Keratinocyte (primary cell): ENCODE data around the gene NTRK1. TPM values are rescaled to one million over a fixed set of nuclear protein-coding genes. Genes with fewer than 3 reads are reported as not detected.

Source experiments
- DNase-seq: peaks from one replicate; pipeline ENCODE4 v3.0.0-alpha.2; 2011; ENCODE audit warnings: low read depth, missing footprints, low spot score
- FAIRE-seq: peaks from 2 replicates; lab custom pipeline; 2011; peaks lifted over from hg19 to GRCh38; lab: Jason Lieb, UNC
- H2AFZ ChIP-seq: 2 replicates; pipeline ENCODE4 v1.6.0; 2012; ENCODE audit warnings: low read length, control low read depth, inconsistent platforms; ENCODE audit not compliant: control insufficient read depth
- H3K27ac ChIP-seq: 2 replicates; pipeline ENCODE4 v1.5.1; 2011; ENCODE audit warnings: low read length; ENCODE audit not compliant: control insufficient read depth, insufficient read depth
- H3K27me3 ChIP-seq: 3 replicates; pipeline ENCODE4 v1.6.0; 2011; ENCODE audit warnings: low read length; ENCODE audit not compliant: control insufficient read depth, insufficient read depth; ENCODE audit errors: extremely low read depth
- H3K36me3 ChIP-seq, 2 experiments: 2 replicates in 1 of 2; 3 replicates in 1 of 2; pipeline ENCODE4 v1.5.1; 2011; ENCODE audit warnings: low read length in 2 of 2, mild to moderate bottlenecking in 1 of 2; ENCODE audit not compliant: control insufficient read depth in 2 of 2, insufficient read depth in 2 of 2; ENCODE audit errors: extremely low read depth in 1 of 2
- H3K4me1 ChIP-seq: 3 replicates; pipeline ENCODE4 v1.5.1; 2011; ENCODE audit warnings: low read length; ENCODE audit not compliant: control insufficient read depth, insufficient read depth; ENCODE audit errors: extremely low read depth
- H3K4me2 ChIP-seq: 3 replicates; pipeline ENCODE4 v1.6.0; 2011; ENCODE audit warnings: low read depth, low read length; ENCODE audit not compliant: control insufficient read depth, insufficient read depth; ENCODE audit errors: extremely low read depth
- H3K4me3 ChIP-seq, 3 experiments: fragments of 200-600 bp in 1 of 3; sonication (generic) in 1 of 3; 2 replicates in 2 of 3; 3 replicates in 1 of 3; pipeline ENCODE4 v1.5.1; 2011 to 2016; ENCODE audit warnings: low read length in 3 of 3, mild to moderate bottlenecking in 3 of 3, control low read depth in 2 of 3, inconsistent platforms in 1 of 3, low read depth in 1 of 3, mixed read lengths in 1 of 3, mixed run types in 1 of 3, moderate library complexity in 1 of 3; ENCODE audit not compliant: control insufficient read depth in 2 of 3, insufficient read depth in 2 of 3; ENCODE audit errors: extremely low read depth in 1 of 3
- H3K79me2 ChIP-seq: 2 replicates; pipeline ENCODE4 v1.6.0; 2012; ENCODE audit warnings: low read length; ENCODE audit not compliant: control insufficient read depth, insufficient read depth
- H3K9ac ChIP-seq: 3 replicates; pipeline ENCODE4 v1.6.0; 2011; ENCODE audit warnings: low read length; ENCODE audit not compliant: control insufficient read depth, insufficient read depth; ENCODE audit errors: extremely low read depth
- H3K9me1 ChIP-seq: 3 replicates; pipeline ENCODE4 v1.6.0; 2011; ENCODE audit warnings: low read length; ENCODE audit not compliant: control insufficient read depth, insufficient read depth; ENCODE audit errors: extremely low read depth
- H3K9me3 ChIP-seq: 2 replicates; pipeline ENCODE4 v1.5.1; 2012; ENCODE audit warnings: low read depth, low read length; ENCODE audit not compliant: control insufficient read depth
- H4K20me1 ChIP-seq: 3 replicates; pipeline ENCODE4 v1.6.0; 2011; ENCODE audit warnings: low read length; ENCODE audit not compliant: control insufficient read depth, insufficient read depth; ENCODE audit errors: extremely low read depth
- CTCF ChIP-seq, 3 experiments: IDR thresholded peaks in 1 of 3; conservative IDR thresholded peaks in 1 of 3; optimal IDR thresholded peaks in 1 of 3; 2 replicates in 2 of 3; 3 replicates in 1 of 3; pipeline versions ENCODE3 to v1.5.1; 2011; ENCODE audit warnings: low read length in 3 of 3, mild to moderate bottlenecking in 3 of 3, moderate library complexity in 2 of 3, control low read depth in 1 of 3, inconsistent platforms in 1 of 3; ENCODE audit not compliant: insufficient read depth in 2 of 3; ENCODE audit errors: extremely low read depth in 1 of 3
- EZH2 ChIP-seq: IDR thresholded peaks from one replicate; pipeline ENCODE4 v1.6.1; 2012; ENCODE audit warnings: inconsistent platforms, mild to moderate bottlenecking, low read length, moderate library complexity
- dilution Hi-C: fragments of 300-500 bp; cut with MboI; formaldehyde crosslinking; loops from one replicate; pipeline ENCODE4 v1.7.0; 2020; ENCODE audit warnings: low sequenced_read_pairs; ENCODE audit not compliant: extremely low pct_ligation_motif_present
- polyA plus RNA-seq, 5 experiments: library from polyadenylated mRNA; depleted of rRNA in 3 of 5; stranded (reverse) in 3 of 5; stranded (forward) in 1 of 5; unstranded in 1 of 5; fragments of >200 nt; gene quantifications; 1 replicate in 1 of 5; 2 replicates in 3 of 5; 3 replicates in 1 of 5; pipeline versions ENCODE4 v1.2.1 to v1.2.3, GENCODE V29; 2011 to 2012; ENCODE audit warnings: missing spikeins in 2 of 5, low read depth in 1 of 5, low replicate concordance in 1 of 5

The NTRK1 gene
- polyA plus RNA-seq, 1 donor (not counting 4 experiments of a cell fraction or from before 2014, with no cell fraction given) = 0.03 TPM

GRCh38 chr1:156844638-156845037 is 16.0 kb upstream of the NTRK1 start:
- dilution Hi-C loops = no loop called here
- no peak overlapping the region for H3K27ac ChIP-seq
- no peaks in the 10 kb centered on the region for H3K79me2 ChIP-seq
- H4K20me1 ChIP-seq = peaks cover 2% of the 10 kb centered on the region
- no peaks in the 10 kb centered on the region for H3K9me3 ChIP-seq
- H3K9ac ChIP-seq = no peak overlapping the region
- H3K9me1 ChIP-seq = no peaks in the 10 kb centered on the region
- DNase-seq (no peak), FAIRE-seq (no peak)
- peaks cover 2% of the 10 kb centered on the region for H3K4me1 ChIP-seq
- H3K36me3 ChIP-seq = no peaks in the 10 kb centered on the region
- H3K4me2 ChIP-seq = peak overlapping the region; percentile 37
- peaks cover 71% of the 10 kb centered on the region for H3K27me3 ChIP-seq
- no peak overlapping the region for H3K4me3 ChIP-seq
- H2AFZ ChIP-seq = no peak overlapping the region
- TF ChIP-seq EZH2 (peak; percentile 61), CTCF (optimal IDR thresholded peaks at IDR 0.05 in 1 of 3, IDR thresholded peaks at IDR 0.05 in 1 of 3, conservative IDR thresholded peaks at IDR 0.05 in 1 of 3; ENCODE audit: extremely low read depth in 1 of 3, insufficient read depth in 2 of 3, low read length in 3 of 3) (no peak)

GRCh38 chr1:156845055-156845952 is 15.4 kb upstream of the NTRK1 start:
- DNase-seq (no peak), FAIRE-seq (no peak)
- Histone ChIP-seq H3K4me3 (no peak overlapping the region), H2AFZ (no peak overlapping the region), H4K20me1 (peaks cover 2% of the 10 kb centered on the region), H3K9ac (no peak overlapping the region), H3K79me2 (no peaks in the 10 kb centered on the region), H3K9me3 (no peaks in the 10 kb centered on the region), H3K9me1 (no peaks in the 10 kb centered on the region), H3K27ac (no peak overlapping the region), H3K4me1 (peaks cover 2% of the 10 kb centered on the region), H3K27me3 (peaks cover 71% of the 10 kb centered on the region), H3K4me2 (peak overlapping the region; percentile 37), H3K36me3 (no peaks in the 10 kb centered on the region)
- dilution Hi-C loops = no loop called here
- peak in 1 of 3 experiments; percentile 15 for TF ChIP-seq CTCF (optimal IDR thresholded peaks at IDR 0.05 in 1 of 3, IDR thresholded peaks at IDR 0.05 in 1 of 3, conservative IDR thresholded peaks at IDR 0.05 in 1 of 3; ENCODE audit: extremely low read depth in 1 of 3, insufficient read depth in 2 of 3, low read length in 3 of 3)
- peak; percentile 19 for TF ChIP-seq EZH2
